Activated CD4-positive, alpha-beta T cell treated with anti-CD3 and anti-CD28 coated beads, Interleukin-2, amount 10 ng/mL, durations not matched to agents 7 days and 5 days (primary cell): ENCODE measurements around the gene KCNC1. TPM values are rescaled to one million over a fixed set of nuclear protein-coding genes. Genes with fewer than 3 reads are reported as not detected.

Source experiments
- CTCF ChIA-PET: fragments of 350-600 bp; sonication (Branson Sonifier 250); formaldehyde crosslinking; loops from one replicate; lab custom pipeline; 2021; ENCODE audit warnings: antibody characterized with exemption; lab: Charles Lee
- POLR2A ChIA-PET: fragments of 350-600 bp; sonication (Branson Sonifier 250); formaldehyde crosslinking; loops from one replicate; lab custom pipeline; 2021; ENCODE audit warnings: antibody characterized with exemption; lab: Charles Lee
- DNase-seq: peaks from one replicate; pipeline ENCODE4 v3.0.0-alpha.2; 2020
- H3K27ac Mint-ChIP-seq: one replicate; pipeline ENCODE4 v1.8.0; 2021; ENCODE audit warnings: mild to moderate bottlenecking, moderate library complexity, mixed read lengths
- H3K27me3 Mint-ChIP-seq: one replicate; pipeline ENCODE4 v1.8.0; 2021; ENCODE audit warnings: mixed read lengths
- H3K36me3 Mint-ChIP-seq: one replicate; pipeline ENCODE4 v1.8.0; 2021; ENCODE audit warnings: low read depth, mixed read lengths
- H3K4me1 Mint-ChIP-seq: one replicate; pipeline ENCODE4 v1.8.0; 2021; ENCODE audit warnings: mixed read lengths
- H3K4me3 Mint-ChIP-seq: one replicate; pipeline ENCODE4 v1.8.0; 2021; ENCODE audit warnings: mild to moderate bottlenecking, moderate library complexity, mixed read lengths
- H3K9me3 Mint-ChIP-seq: one replicate; pipeline ENCODE4 v1.8.0; 2021; ENCODE audit warnings: mixed read lengths
- total RNA-seq, 2 experiments: library from RNA; stranded (reverse); gene quantifications; one replicate each; pipeline ENCODE4 v1.2.3, GENCODE V29; 2021

The KCNC1 gene
- total RNA-seq, 2 experiments from 2014 or later, result not detected

- CTCF ChIA-PET, result interaction anchor here (1.4 kb wide), 1 partner anchor 11 kb away, joined by 4 read pairs; no protein-coding TSS in a partner anchor
- no peaks in the 10 kb centered on the region for H3K9me3 Mint-ChIP-seq
- POLR2A ChIA-PET, result no interaction called here
- DNase-seq, result no peak
- H3K4me3 Mint-ChIP-seq, result no peak overlapping the region
- H3K27ac Mint-ChIP-seq, result no peak overlapping the region
- H3K4me1 Mint-ChIP-seq, result no peaks in the 10 kb centered on the region
- H3K27me3 Mint-ChIP-seq, result no peaks in the 10 kb centered on the region
- no peaks in the 10 kb centered on the region for H3K36me3 Mint-ChIP-seq
Observed at GRCh38 chr11:17805873-17806272, 71.3 kb downstream of the KCNC1 start.

- DNase-seq, result no peak
- CTCF ChIA-PET, result interaction anchor here (1.4 kb wide), 1 partner anchor 10 kb away, joined by 4 read pairs; no protein-coding TSS in a partner anchor
- POLR2A ChIA-PET, result no interaction called here
- H3K9me3 Mint-ChIP-seq, result no peaks in the 10 kb centered on the region
- no peak overlapping the region for H3K27ac Mint-ChIP-seq
- no peaks in the 10 kb centered on the region for H3K36me3 Mint-ChIP-seq
- no peaks in the 10 kb centered on the region for H3K4me1 Mint-ChIP-seq
- no peak overlapping the region for H3K4me3 Mint-ChIP-seq
- no peaks in the 10 kb centered on the region for H3K27me3 Mint-ChIP-seq
Observed at GRCh38 chr11:17807034-17807433, 72.5 kb downstream of the KCNC1 start.

GRCh38 chr11:17810041-17810440, 75.5 kb downstream of the KCNC1 start:
- Mint-ChIP-seq H3K27ac (no peak overlapping the region), H3K9me3 (no peaks in the 10 kb centered on the region)

GRCh38 chr11:17810746-17811145, 76.2 kb downstream of the KCNC1 start:
- Mint-ChIP-seq H3K9me3 (no peaks in the 10 kb centered on the region), H3K4me1 (no peaks in the 10 kb centered on the region), H3K4me3 (no peak overlapping the region), H3K27ac (no peak overlapping the region), H3K36me3 (no peaks in the 10 kb centered on the region), H3K27me3 (no peaks in the 10 kb centered on the region)
- ChIA-PET POLR2A (no interaction called here), CTCF (interaction anchor here (0.8 to 1.1 kb wide), 4 partner anchors 12 to 206 kb away, joined by 3 read pairs; no protein-coding TSS in a partner anchor)
- no peak for DNase-seq

More at GRCh38 chr11:17810041-17810440, 75.5 kb downstream of the KCNC1 start:
- CTCF ChIA-PET, result interaction anchor here (0.8 kb wide), 1 partner anchor 11 kb away, joined by 3 read pairs; no protein-coding TSS in a partner anchor
- Mint-ChIP-seq H3K27me3 (no peaks in the 10 kb centered on the region), H3K4me3 (no peak overlapping the region), H3K4me1 (no peaks in the 10 kb centered on the region), H3K36me3 (no peaks in the 10 kb centered on the region)
- POLR2A ChIA-PET, result no interaction called here
- no peak for DNase-seq

- no peak for DNase-seq
- H3K4me3 Mint-ChIP-seq, result no peak overlapping the region
- CTCF ChIA-PET, result interaction anchor here (0.5 to 1.1 kb wide), 4 partner anchors 16 to 694 kb away, joined by 3 to 4 read pairs (median 3); no protein-coding TSS in a partner anchor
- no peaks in the 10 kb centered on the region for H3K36me3 Mint-ChIP-seq
- POLR2A ChIA-PET, result no interaction called here
- no peaks in the 10 kb centered on the region for H3K9me3 Mint-ChIP-seq
- no peaks in the 10 kb centered on the region for H3K27me3 Mint-ChIP-seq
- H3K27ac Mint-ChIP-seq, result no peak overlapping the region
- H3K4me1 Mint-ChIP-seq, result no peaks in the 10 kb centered on the region
Observed at GRCh38 chr11:17811352-17811751, 76.8 kb downstream of the KCNC1 start.

- Mint-ChIP-seq H3K27ac (no peak overlapping the region), H3K27me3 (no peaks in the 10 kb centered on the region), H3K4me1 (no peaks in the 10 kb centered on the region), H3K4me3 (no peak overlapping the region), H3K9me3 (no peaks in the 10 kb centered on the region), H3K36me3 (no peaks in the 10 kb centered on the region)
- no peak for DNase-seq
- ChIA-PET CTCF (interaction anchor here (0.5 kb wide), 1 partner anchor 695 kb away, joined by 4 read pairs; no protein-coding TSS in a partner anchor), POLR2A (no interaction called here)
Observed at GRCh38 chr11:17812091-17812864, 77.7 kb downstream of the KCNC1 start.

- no peaks in the 10 kb centered on the region for H3K36me3 Mint-ChIP-seq
- H3K9me3 Mint-ChIP-seq, result no peaks in the 10 kb centered on the region
- H3K27me3 Mint-ChIP-seq, result no peaks in the 10 kb centered on the region
- no peak for DNase-seq
- H3K4me1 Mint-ChIP-seq, result no peaks in the 10 kb centered on the region
- H3K4me3 Mint-ChIP-seq, result no peak overlapping the region
- POLR2A ChIA-PET, result no interaction called here
- CTCF ChIA-PET, result interaction anchor here (0.6 kb wide), 1 partner anchor 93 kb away, joined by 3 read pairs; no protein-coding TSS in a partner anchor
- no peak overlapping the region for H3K27ac Mint-ChIP-seq
Observed at GRCh38 chr11:17812865-17813187, 78.2 kb downstream of the KCNC1 start.

- Mint-ChIP-seq H3K4me1 (no peaks in the 10 kb centered on the region), H3K9me3 (no peaks in the 10 kb centered on the region), H3K36me3 (no peaks in the 10 kb centered on the region), H3K27ac (no peak overlapping the region), H3K27me3 (no peaks in the 10 kb centered on the region), H3K4me3 (no peak overlapping the region)
- ChIA-PET CTCF (interaction anchor here (0.6 kb wide), 1 partner anchor 93 kb away, joined by 3 read pairs; no protein-coding TSS in a partner anchor), POLR2A (no interaction called here)
- no peak for DNase-seq
Observed at GRCh38 chr11:17813391-17814059, 78.9 kb downstream of the KCNC1 start.

- POLR2A ChIA-PET, result no interaction called here
- Mint-ChIP-seq H3K27me3 (no peaks in the 10 kb centered on the region), H3K9me3 (no peaks in the 10 kb centered on the region), H3K4me3 (no peak overlapping the region), H3K4me1 (no peaks in the 10 kb centered on the region), H3K36me3 (no peaks in the 10 kb centered on the region), H3K27ac (no peak overlapping the region)
- no peak for DNase-seq
- CTCF ChIA-PET, result no interaction called here
Observed at GRCh38 chr11:17814546-17814945, 80.0 kb downstream of the KCNC1 start.

GRCh38 chr11:17816232-17816931, 81.8 kb downstream of the KCNC1 start:
- no peak for DNase-seq
- no peaks in the 10 kb centered on the region for H3K4me1 Mint-ChIP-seq
- H3K9me3 Mint-ChIP-seq, result no peaks in the 10 kb centered on the region
- no peaks in the 10 kb centered on the region for H3K27me3 Mint-ChIP-seq
- no peak overlapping the region for H3K27ac Mint-ChIP-seq
- CTCF ChIA-PET, result interaction anchor here (0.6 to 1.9 kb wide), 4 partner anchors 9 to 107 kb away, joined by 3 to 4 read pairs (median 4); no protein-coding TSS in a partner anchor
- H3K36me3 Mint-ChIP-seq, result no peaks in the 10 kb centered on the region
- no peak overlapping the region for H3K4me3 Mint-ChIP-seq
- POLR2A ChIA-PET, result no interaction called here

GRCh38 chr11:17821648-17822400, 87.2 kb downstream of the KCNC1 start:
- POLR2A ChIA-PET, result no interaction called here
- H3K36me3 Mint-ChIP-seq, result no peaks in the 10 kb centered on the region
- H3K4me1 Mint-ChIP-seq, result no peaks in the 10 kb centered on the region
- no peaks in the 10 kb centered on the region for H3K9me3 Mint-ChIP-seq
- no peak overlapping the region for H3K4me3 Mint-ChIP-seq
- H3K27me3 Mint-ChIP-seq, result no peaks in the 10 kb centered on the region
- CTCF ChIA-PET, result interaction anchor here (0.7 kb wide), 1 partner anchor 53 kb away, joined by 3 read pairs; no protein-coding TSS in a partner anchor
- no peak for DNase-seq
- no peak overlapping the region for H3K27ac Mint-ChIP-seq

GRCh38 chr11:17822401-17822781, 87.8 kb downstream of the KCNC1 start:
- H3K9me3 Mint-ChIP-seq, result no peaks in the 10 kb centered on the region
- H3K4me3 Mint-ChIP-seq, result no peak overlapping the region
- ChIA-PET CTCF (no interaction called here), POLR2A (no interaction called here)
- no peak for DNase-seq
- H3K4me1 Mint-ChIP-seq, result no peaks in the 10 kb centered on the region
- H3K36me3 Mint-ChIP-seq, result no peaks in the 10 kb centered on the region
- H3K27ac Mint-ChIP-seq, result no peak overlapping the region
- no peaks in the 10 kb centered on the region for H3K27me3 Mint-ChIP-seq
